HepG2 (cell line): ENCODE results near the gene NSMCE1. TPM values are rescaled to one million over a fixed set of nuclear protein-coding genes. Genes with fewer than 3 reads are reported as not detected.

ENCODE experiments used
- DMTF1 ChIP-seq: sonication (generic); formaldehyde crosslinking; IDR thresholded peaks from 2 replicates; pipeline ENCODE4 v1.4.0; 2020; ENCODE audit warnings: mild to moderate bottlenecking, missing genetic modification reagents
- ERF ChIP-seq: IDR thresholded peaks from 2 replicates; pipeline ENCODE4 v1.6.1; 2018; ENCODE audit warnings: missing biosample characterization, missing genetic modification reagents
- GABPA ChIP-seq, 2 experiments: IDR thresholded peaks; 2 replicates each; pipeline ENCODE4 v1.6.1; 2011 to 2016; ENCODE audit warnings: low read depth in 2 of 2, low read length in 1 of 2, missing biosample characterization in 1 of 2, missing genetic modification characterization in 1 of 2
- GATAD2A ChIP-seq: IDR thresholded peaks from 2 replicates; pipeline ENCODE4 v1.6.1; 2016
- IRF9 ChIP-seq: sonication (generic); formaldehyde crosslinking; IDR thresholded peaks from 2 replicates; pipeline ENCODE4 v1.8.0; 2022; ENCODE audit warnings: missing genetic modification reagents, mild to moderate bottlenecking, borderline replicate concordance
- MTA3 ChIP-seq: sonication (generic); formaldehyde crosslinking; IDR thresholded peaks from 2 replicates; pipeline ENCODE4 v1.4.0; 2020; ENCODE audit warnings: missing genetic modification reagents
- NR2C2 ChIP-seq: sonication (generic); formaldehyde crosslinking; IDR thresholded peaks from 2 replicates; pipeline ENCODE4 v1.4.0; 2020; ENCODE audit warnings: missing genetic modification reagents, mild to moderate bottlenecking, moderate library complexity, borderline replicate concordance
- PAX8 ChIP-seq: sonication (generic); formaldehyde crosslinking; IDR thresholded peaks from 2 replicates; pipeline ENCODE4 v1.8.0; 2022; ENCODE audit warnings: mild to moderate bottlenecking, missing genetic modification reagents, borderline replicate concordance
- PBX2 ChIP-seq: IDR thresholded peaks from 2 replicates; pipeline ENCODE4 v1.6.1; 2016; ENCODE audit warnings: control low read depth
- PHF8 ChIP-seq: sonication (generic); formaldehyde crosslinking; IDR thresholded peaks from 2 replicates; pipeline ENCODE4 v1.5.0; 2020; ENCODE audit warnings: missing genetic modification reagents
- SP4 ChIP-seq: sonication (generic); formaldehyde crosslinking; IDR thresholded peaks from 2 replicates; pipeline ENCODE4 v1.8.1; 2023; ENCODE audit warnings: mild to moderate bottlenecking, missing genetic modification reagents
- TBL1XR1 ChIP-seq: fragments of 150-350 bp; IDR thresholded peaks from 2 replicates; pipeline ENCODE4 v1.6.1; 2014; ENCODE audit warnings: borderline replicate concordance, low read length; ENCODE audit not compliant: partially characterized antibody
- ZNF12 ChIP-seq: sonication (generic); formaldehyde crosslinking; IDR thresholded peaks from 2 replicates; pipeline ENCODE4 v1.5.0; 2020; ENCODE audit warnings: missing genetic modification reagents
- ZNF256 ChIP-seq: sonication (generic); formaldehyde crosslinking; conservative IDR thresholded peaks from 2 replicates; pipeline ENCODE4 v1.4.0; 2020; ENCODE audit warnings: missing genetic modification reagents
- ZNF337 ChIP-seq: sonication (generic); formaldehyde crosslinking; IDR thresholded peaks from 2 replicates; pipeline ENCODE4 v1.5.1; 2020; ENCODE audit warnings: missing genetic modification reagents, low read depth, mild to moderate bottlenecking, borderline replicate concordance
- ZNF343 ChIP-seq: sonication (generic); formaldehyde crosslinking; IDR thresholded peaks from 2 replicates; pipeline ENCODE4 v1.4.0; 2020; ENCODE audit warnings: mild to moderate bottlenecking, missing genetic modification reagents
- ZNF710 ChIP-seq: sonication (generic); formaldehyde crosslinking; IDR thresholded peaks from 2 replicates; pipeline ENCODE4 v1.5.0; 2020; ENCODE audit warnings: mild to moderate bottlenecking, missing genetic modification reagents, borderline replicate concordance
- ZNF770 ChIP-seq: sonication (generic); formaldehyde crosslinking; IDR thresholded peaks from 2 replicates; pipeline ENCODE4 v1.5.0; 2020; ENCODE audit warnings: mild to moderate bottlenecking, missing genetic modification reagents
- ZNF788 ChIP-seq: sonication (generic); formaldehyde crosslinking; IDR thresholded peaks from 2 replicates; pipeline ENCODE4 v1.5.0; 2020; ENCODE audit warnings: mild to moderate bottlenecking, missing genetic modification reagents, borderline replicate concordance
- ZNF800 ChIP-seq: sonication (generic); formaldehyde crosslinking; IDR thresholded peaks from 2 replicates; pipeline ENCODE4 v1.4.0; 2020; ENCODE audit warnings: missing genetic modification reagents
- polyA plus RNA-seq, 8 experiments: library from polyadenylated mRNA; depleted of rRNA in 3 of 8; stranded (reverse) in 7 of 8; unstranded in 1 of 8; fragments of >200 nt; fragmentation: Illumina TruSeq in 4 of 8; extraction: Trizol in 4 of 8; gene quantifications; 2 replicates each; pipeline versions ENCODE4 v1.2.1 to v1.2.3, GENCODE V29; 2011 to 2016; ENCODE audit warnings: low read depth in 4 of 8, missing spikeins in 1 of 8, mixed read lengths in 1 of 8; ENCODE audit not compliant: insufficient read depth in 1 of 8
- total RNA-seq, 5 experiments: library from RNA; depleted of rRNA; stranded (reverse); fragments of >200 nt; fragmentation: Illumina TruSeq; extraction: Trizol; gene quantifications; 2 replicates each; pipeline ENCODE4 v1.2.3, GENCODE V29; 2016; ENCODE audit warnings: low read depth in 1 of 5

The NSMCE1 gene
- total and polyA plus RNA-seq, 2 of the 13 experiments (the other 11 are each of a cell fraction or from before 2014, with no cell fraction given) = 42.7 to 52.9 TPM

- TF ChIP-seq NR2C2 (CRISPR knock-in tag) = no peak
- TF ChIP-seq IRF9 = no peak
- no peak for TF ChIP-seq SP4 (CRISPR knock-in tag)
- no peak for TF ChIP-seq DMTF1 (CRISPR knock-in tag)
- TF ChIP-seq ZNF770 (CRISPR knock-in tag) = no peak
- no peak for TF ChIP-seq ZNF710
- no peak for TF ChIP-seq ZNF337 (CRISPR knock-in tag)
- TF ChIP-seq TBL1XR1 = peak; percentile 31
- no peak for TF ChIP-seq MTA3 (CRISPR knock-in tag)
- no peak for TF ChIP-seq PHF8 (CRISPR knock-in tag)
- peak; percentile 55; the same call in 1 of the 2 replicates for TF ChIP-seq ERF
- TF ChIP-seq GABPA (IDR thresholded peaks at IDR 0.05; ENCODE audit: low read depth, low read length) = no peak
- TF ChIP-seq GABPA (CRISPR knock-in tag; IDR thresholded peaks at IDR 0.05; ENCODE audit: low read depth) = 0 out of 2 replicates have a peak, but pooled peaks have one; percentile 14
- no peak for TF ChIP-seq ZNF343
- no peak for TF ChIP-seq PBX2 (CRISPR knock-in tag)
- TF ChIP-seq GATAD2A (CRISPR knock-in tag) = peak; percentile 89
- TF ChIP-seq ZNF256 (CRISPR knock-in tag) = no peak
- TF ChIP-seq ZNF800 (CRISPR knock-in tag) = peak; percentile 51; the same call in 1 of the 2 replicates
- no peak for TF ChIP-seq ZNF788 (CRISPR knock-in tag)
- TF ChIP-seq PAX8 (CRISPR knock-in tag) = no peak
- peak; percentile 96 for TF ChIP-seq ZNF12 (CRISPR knock-in tag)
These were observed 4.4 kb downstream of the NSMCE1 start (continued) for GRCh38 chr16:27264151-27264550.
